MV-4-11 (cell line): ENCODE data around the gene SUN5.
A peak's percentile ranks its signal among the peaks of the same experiment; 100 is the strongest.

ENCODE experiments used
- DNase-seq: peaks from one replicate; lab custom pipeline; 2025; lab: John Stamatoyannopoulos, UW

The SUN5 gene

GRCh38 chr20:32993496-32994050 is 10.7 kb downstream of the SUN5 start:
- DNase-seq: no peak

- no peak for DNase-seq
These were observed 12.2 kb downstream of the SUN5 start for GRCh38 chr20:32991792-32992641.

- DNase-seq: no peak
These were observed 12.8 kb downstream of the SUN5 start for GRCh38 chr20:32991383-32991782.

GRCh38 chr20:32990426-32990825 is 13.8 kb downstream of the SUN5 start:
- DNase-seq: no peak

- no peak for DNase-seq
These were observed 14.5 kb downstream of the SUN5 start for GRCh38 chr20:32989507-32990283.

- peak; percentile 11 for DNase-seq
These were observed 16.2 kb downstream of the SUN5 start for GRCh38 chr20:32988008-32988407.

- no peak for DNase-seq
These were observed 17.0 kb downstream of the SUN5 start for GRCh38 chr20:32987044-32987825.

- DNase-seq: no peak
These were observed 17.8 kb downstream of the SUN5 start for GRCh38 chr20:32986331-32986966.

- DNase-seq: no peak
These were observed 18.6 kb downstream of the SUN5 start for GRCh38 chr20:32985596-32985995.

- no peak for DNase-seq
These were observed 19.4 kb downstream of the SUN5 start for GRCh38 chr20:32984631-32985354.

- DNase-seq: no peak
These were observed 20.0 kb downstream of the SUN5 start for GRCh38 chr20:32984196-32984595.

- no peak for DNase-seq
These were observed 20.6 kb downstream of the SUN5 start for GRCh38 chr20:32983459-32984112.

- no peak for DNase-seq
These were observed 21.4 kb downstream of the SUN5 start for GRCh38 chr20:32982617-32983458.

- no peak for DNase-seq
These were observed 23.2 kb downstream of the SUN5 start for GRCh38 chr20:32980990-32981389.

GRCh38 chr20:32980131-32980941 is 23.9 kb downstream of the SUN5 start:
- peak; percentile 3 for DNase-seq

- no peak for DNase-seq
These were observed 24.8 kb downstream of the SUN5 start for GRCh38 chr20:32979201-32979998.

- DNase-seq: no peak
These were observed 26.3 kb downstream of the SUN5 start for GRCh38 chr20:32978009-32978335.
